Transverse colon (tissue), 3 donors: ENCODE data around the gene GBF1.

Experiments used
- CTCF ChIP-seq, 5 experiments: fragments of 200-600 bp in 3 of 5; fragments of 450-650 bp in 2 of 5; sonication (generic) in 3 of 5; IDR thresholded peaks; 1 replicate in 2 of 5; 2 replicates in 3 of 5; pipeline ENCODE4 v1.5.1; 2016 to 2017; ENCODE audit warnings: antibody characterized with exemption in 5 of 5, inconsistent platforms in 3 of 5, mild to moderate bottlenecking in 2 of 5, moderate library complexity in 1 of 5
- EP300 ChIP-seq: sonication (generic); formaldehyde crosslinking; IDR thresholded peaks from one replicate; pipeline ENCODE4 v1.6.1; 2017; ENCODE audit warnings: antibody characterized with exemption, low read depth
- POLR2A ChIP-seq: fragments of 450-650 bp; IDR thresholded peaks from one replicate; pipeline ENCODE4 v1.6.1; 2016; ENCODE audit warnings: antibody characterized with exemption, mild to moderate bottlenecking, moderate library complexity

GRCh38 chr10:102200751-102201640, 44.3 kb upstream of the GBF1 start:
- no peak for TF ChIP-seq EP300
- no peak for TF ChIP-seq POLR2A
- TF ChIP-seq CTCF (IDR thresholded peaks at IDR 0.05), result no peak
